ENCODE measurements around the gene ULK1. TPM values are rescaled to one million over a fixed set of nuclear protein-coding genes. Genes with fewer than 3 reads are reported as not detected.

ULK1 gene
- total RNA-seq, 1 experiment from 2014 or later, result 15.7 TPM

- Histone ChIP-seq H4K20me1 (ENCODE audit: low read length) (no peaks in the 10 kb centered on the region), H2AFZ (ENCODE audit: low read length) (no peak overlapping the region), H3K9me3 (ENCODE audit: low read length) (no peaks in the 10 kb centered on the region), H3K27me3 (ENCODE audit: low read length) (no peaks in the 10 kb centered on the region), H3F3A (ENCODE audit: low read length, unreplicated experiment) (peaks cover 7% of the 10 kb centered on the region), H3K79me2 (ENCODE audit: low read length) (no peaks in the 10 kb centered on the region), H3K4me3 (ENCODE audit: low read length) (no peak overlapping the region), H3K27ac (ENCODE audit: low read length) (no peak overlapping the region), H3K9me2 (replicated peaks; ENCODE audit: low read length) (no peaks in the 10 kb centered on the region), H3K4me2 (ENCODE audit: low read length) (no peak overlapping the region), H3K4me1 (ENCODE audit: insufficient read depth, low read length) (no peaks in the 10 kb centered on the region), H3K36me3 (ENCODE audit: low read depth, low read length) (peaks cover 37% of the 10 kb centered on the region), H3K9ac (ENCODE audit: low read length) (no peak overlapping the region)
- no peak for TF ChIP-seq CTCF (conservative IDR thresholded peaks at IDR 0.05; ENCODE audit: low read depth, low read length)
- no peak for TF ChIP-seq EZH2 (IDR thresholded peaks at IDR 0.05; ENCODE audit: low read length, unreplicated experiment)
- no peak for TF ChIP-seq EZH2phosphoT487 (IDR thresholded peaks at IDR 0.05; ENCODE audit: borderline replicate concordance, low read length)
- ATAC-seq (no peak), DNase-seq (no peak)
- BruUV-seq (replicated peaks), result no TSS peak
- ChIA-PET CTCF (no interaction called here), POLR2A (ENCODE audit: unreplicated experiment) (no interaction called here)
- intact Hi-C loops (cut with micrococcal nuclease), result no loop called here
Observed at GRCh38 chr12:131943389-131943788, 49.0 kb downstream of the ULK1 start.

GRCh38 chr12:131943876-131944275 lies 49.5 kb downstream of the ULK1 start:
- H3K9ac ChIP-seq (ENCODE audit: low read length), result no peak overlapping the region
- H3K4me3 ChIP-seq (ENCODE audit: low read length), result no peak overlapping the region
- H3K27ac ChIP-seq (ENCODE audit: low read length), result no peak overlapping the region
- intact Hi-C loops (cut with micrococcal nuclease), result no loop called here
- H3K36me3 ChIP-seq (ENCODE audit: low read depth, low read length), result peaks cover 36% of the 10 kb centered on the region
- no peak overlapping the region for H2AFZ ChIP-seq (ENCODE audit: low read length)
- TF ChIP-seq EZH2phosphoT487 (IDR thresholded peaks at IDR 0.05; ENCODE audit: borderline replicate concordance, low read length) (no peak), EZH2 (IDR thresholded peaks at IDR 0.05; ENCODE audit: low read length, unreplicated experiment) (no peak)
- CTCF ChIA-PET, result no interaction called here
- H3K4me1 ChIP-seq (ENCODE audit: insufficient read depth, low read length), result no peaks in the 10 kb centered on the region
- H3K9me2 ChIP-seq (replicated peaks; ENCODE audit: low read length), result no peaks in the 10 kb centered on the region
- no peaks in the 10 kb centered on the region for H3K79me2 ChIP-seq (ENCODE audit: low read length)
- POLR2A ChIA-PET (ENCODE audit: unreplicated experiment), result no interaction called here
- no peaks in the 10 kb centered on the region for H3K27me3 ChIP-seq (ENCODE audit: low read length)
- ATAC-seq (no peak), DNase-seq (no peak)
- H4K20me1 ChIP-seq (ENCODE audit: low read length), result no peaks in the 10 kb centered on the region
- H3K4me2 ChIP-seq (ENCODE audit: low read length), result no peak overlapping the region
- no TSS peak for BruUV-seq (replicated peaks)
- H3F3A ChIP-seq (ENCODE audit: low read length, unreplicated experiment), result peaks cover 10% of the 10 kb centered on the region
- no peaks in the 10 kb centered on the region for H3K9me3 ChIP-seq (ENCODE audit: low read length)

GRCh38 chr12:131944601-131945251 lies 50.3 kb downstream of the ULK1 start:
- ATAC-seq, result no peak
- CTCF ChIA-PET, result no interaction called here

More at GRCh38 chr12:131944601-131945251, 50.3 kb downstream of the ULK1 start:
- Histone ChIP-seq H3K9me3 (ENCODE audit: low read length) (no peaks in the 10 kb centered on the region), H3K9me2 (replicated peaks; ENCODE audit: low read length) (no peaks in the 10 kb centered on the region), H3K9ac (ENCODE audit: low read length) (no peak overlapping the region), H3K4me1 (ENCODE audit: insufficient read depth, low read length) (no peaks in the 10 kb centered on the region), H3K27ac (ENCODE audit: low read length) (no peak overlapping the region), H3K79me2 (ENCODE audit: low read length) (no peaks in the 10 kb centered on the region), H3F3A (ENCODE audit: low read length, unreplicated experiment) (peaks cover 11% of the 10 kb centered on the region), H2AFZ (ENCODE audit: low read length) (no peak overlapping the region), H3K27me3 (ENCODE audit: low read length) (no peaks in the 10 kb centered on the region), H3K4me3 (ENCODE audit: low read length) (no peak overlapping the region), H4K20me1 (ENCODE audit: low read length) (no peaks in the 10 kb centered on the region), H3K36me3 (ENCODE audit: low read depth, low read length) (peaks cover 29% of the 10 kb centered on the region), H3K4me2 (ENCODE audit: low read length) (no peak overlapping the region)
- BruUV-seq (replicated peaks), result no TSS peak
- no peak for DNase-seq
- TF ChIP-seq EZH2phosphoT487 (IDR thresholded peaks at IDR 0.05; ENCODE audit: borderline replicate concordance, low read length) (no peak), CTCF (conservative IDR thresholded peaks at IDR 0.05; ENCODE audit: low read depth, low read length) (no peak), EZH2 (IDR thresholded peaks at IDR 0.05; ENCODE audit: low read length, unreplicated experiment) (no peak)
- POLR2A ChIA-PET (ENCODE audit: unreplicated experiment), result no interaction called here
- intact Hi-C loops (cut with micrococcal nuclease), result no loop called here

Data from PC-3 (cell line).